ENCODE results near the gene CYP26B1. TPM values are rescaled to one million over a fixed set of nuclear protein-coding genes. Genes with fewer than 3 reads are reported as not detected.

Gene CYP26B1
- total RNA-seq, 1 experiment from 2014 or later: 2.7 TPM

- Histone ChIP-seq H3K36me3 (ENCODE audit: insufficient read depth, low read length, poor library complexity, severe bottlenecking) (no peaks in the 10 kb centered on the region), H3K27ac (ENCODE audit: low read depth, low read length, poor library complexity, severe bottlenecking) (no peak overlapping the region), H3K4me3 (ENCODE audit: low read depth, low read length, poor library complexity, severe bottlenecking) (no peak overlapping the region), H3K9me3 (ENCODE audit: low read depth, low read length, poor library complexity, severe bottlenecking) (no peaks in the 10 kb centered on the region), H3K4me1 (ENCODE audit: insufficient read depth, low read length, poor library complexity, severe bottlenecking) (no peaks in the 10 kb centered on the region), H3K27me3 (replicated peaks; ENCODE audit: insufficient read depth, low read depth, low read length, poor library complexity) (no peaks in the 10 kb centered on the region)
- intact Hi-C loops (cut with micrococcal nuclease; ENCODE audit: unreplicated experiment): no loop called here
- TF ChIP-seq EZH2 (IDR thresholded peaks at IDR 0.05; ENCODE audit: borderline replicate concordance, low read depth, low read length, poor library complexity, severe bottlenecking) (no peak), CTCF (conservative IDR thresholded peaks at IDR 0.05; ENCODE audit: low read depth, low read length) (no peak)
- CTCF ChIA-PET: no interaction called here
- DNase-seq (ENCODE audit: low spot score): no peak
- POLR2A ChIA-PET (ENCODE audit: low non-redundant PET): no interaction called here
- no TSS peak for BruUV-seq (replicated peaks)
Observed at GRCh38 chr2:72134408-72134996, 13.2 kb downstream of the CYP26B1 start.

- no peaks in the 10 kb centered on the region for H3K36me3 ChIP-seq (ENCODE audit: insufficient read depth, low read length, poor library complexity, severe bottlenecking)
- no peaks in the 10 kb centered on the region for H3K9me3 ChIP-seq (ENCODE audit: low read depth, low read length, poor library complexity, severe bottlenecking)
- H3K4me3 ChIP-seq (ENCODE audit: low read depth, low read length, poor library complexity, severe bottlenecking): no peak overlapping the region
- DNase-seq (ENCODE audit: low spot score): no peak
- intact Hi-C loops (cut with micrococcal nuclease; ENCODE audit: unreplicated experiment): no loop called here
- no peaks in the 10 kb centered on the region for H3K27me3 ChIP-seq (replicated peaks; ENCODE audit: insufficient read depth, low read depth, low read length, poor library complexity)
- POLR2A ChIA-PET (ENCODE audit: low non-redundant PET): no interaction called here
- no TSS peak for BruUV-seq (replicated peaks)
- H3K27ac ChIP-seq (ENCODE audit: low read depth, low read length, poor library complexity, severe bottlenecking): no peak overlapping the region
- TF ChIP-seq CTCF (conservative IDR thresholded peaks at IDR 0.05; ENCODE audit: low read depth, low read length) (no peak), EZH2 (IDR thresholded peaks at IDR 0.05; ENCODE audit: borderline replicate concordance, low read depth, low read length, poor library complexity, severe bottlenecking) (no peak)
- CTCF ChIA-PET: no interaction called here
- H3K4me1 ChIP-seq (ENCODE audit: insufficient read depth, low read length, poor library complexity, severe bottlenecking): no peaks in the 10 kb centered on the region
Observed at GRCh38 chr2:72133721-72134407, 13.8 kb downstream of the CYP26B1 start.

GRCh38 chr2:72132981-72133720, 14.5 kb downstream of the CYP26B1 start:
- H3K4me3 ChIP-seq (ENCODE audit: low read depth, low read length, poor library complexity, severe bottlenecking): no peak overlapping the region
- no peak for DNase-seq (ENCODE audit: low spot score)
- ChIA-PET POLR2A (ENCODE audit: low non-redundant PET) (no interaction called here), CTCF (no interaction called here)
- intact Hi-C loops (cut with micrococcal nuclease; ENCODE audit: unreplicated experiment): no loop called here
- no peaks in the 10 kb centered on the region for H3K9me3 ChIP-seq (ENCODE audit: low read depth, low read length, poor library complexity, severe bottlenecking)
- no peak overlapping the region for H3K27ac ChIP-seq (ENCODE audit: low read depth, low read length, poor library complexity, severe bottlenecking)
- no peaks in the 10 kb centered on the region for H3K36me3 ChIP-seq (ENCODE audit: insufficient read depth, low read length, poor library complexity, severe bottlenecking)
- H3K27me3 ChIP-seq (replicated peaks; ENCODE audit: insufficient read depth, low read depth, low read length, poor library complexity): no peaks in the 10 kb centered on the region
- TF ChIP-seq EZH2 (IDR thresholded peaks at IDR 0.05; ENCODE audit: borderline replicate concordance, low read depth, low read length, poor library complexity, severe bottlenecking) (no peak), CTCF (conservative IDR thresholded peaks at IDR 0.05; ENCODE audit: low read depth, low read length) (no peak)
- no TSS peak for BruUV-seq (replicated peaks)
- no peaks in the 10 kb centered on the region for H3K4me1 ChIP-seq (ENCODE audit: insufficient read depth, low read length, poor library complexity, severe bottlenecking)
